Activated CD8-positive, alpha-beta memory T cell treated with anti-CD3 and anti-CD28 coated beads, Interleukin-2, amount 10 ng/mL, durations not matched to agents 7 days and 5 days (primary cell): Measurements from ENCODE around the gene EHMT2. TPM values are rescaled to one million over a fixed set of nuclear protein-coding genes. Genes with fewer than 3 reads are reported as not detected.
A peak's percentile ranks its signal among the peaks of the same experiment; 100 is the strongest.

Source experiments
- ATAC-seq: fragments of 150-1000 bp; cut with Tn5 transposase; one replicate; pipeline ENCODE4 v1.10.0; 2021; ENCODE audit warnings: moderate library complexity
- CTCF ChIA-PET: fragments of 350-600 bp; sonication (Branson Sonifier 250); formaldehyde crosslinking; loops from one replicate; lab custom pipeline; 2021; ENCODE audit warnings: antibody characterized with exemption; lab: Charles Lee
- DNase-seq: peaks from one replicate; pipeline ENCODE4 v3.0.0-alpha.2; 2020
- H3K27ac Mint-ChIP-seq: one replicate; pipeline ENCODE4 v1.8.0; 2021; ENCODE audit warnings: mild to moderate bottlenecking, mixed read lengths
- H3K27me3 Mint-ChIP-seq: one replicate; pipeline ENCODE4 v1.8.0; 2021; ENCODE audit warnings: mixed read lengths
- H3K36me3 Mint-ChIP-seq: one replicate; pipeline ENCODE4 v1.8.0; 2021; ENCODE audit warnings: mild to moderate bottlenecking, mixed read lengths
- H3K4me1 Mint-ChIP-seq: one replicate; pipeline ENCODE4 v1.8.0; 2021; ENCODE audit warnings: mixed read lengths
- H3K4me3 Mint-ChIP-seq: one replicate; pipeline ENCODE4 v1.8.0; 2021; ENCODE audit warnings: mild to moderate bottlenecking, moderate library complexity, mixed read lengths
- H3K9me3 Mint-ChIP-seq: one replicate; pipeline ENCODE4 v1.8.0; 2022; ENCODE audit warnings: low read depth, mixed read lengths
- total RNA-seq, 2 experiments: library from RNA; stranded (reverse); gene quantifications; one replicate each; pipeline ENCODE4 v1.2.3, GENCODE V29; 2021

Gene EHMT2
- total RNA-seq, 2 experiments from 2014 or later: 78.7 to 79.0 TPM

DNA sequence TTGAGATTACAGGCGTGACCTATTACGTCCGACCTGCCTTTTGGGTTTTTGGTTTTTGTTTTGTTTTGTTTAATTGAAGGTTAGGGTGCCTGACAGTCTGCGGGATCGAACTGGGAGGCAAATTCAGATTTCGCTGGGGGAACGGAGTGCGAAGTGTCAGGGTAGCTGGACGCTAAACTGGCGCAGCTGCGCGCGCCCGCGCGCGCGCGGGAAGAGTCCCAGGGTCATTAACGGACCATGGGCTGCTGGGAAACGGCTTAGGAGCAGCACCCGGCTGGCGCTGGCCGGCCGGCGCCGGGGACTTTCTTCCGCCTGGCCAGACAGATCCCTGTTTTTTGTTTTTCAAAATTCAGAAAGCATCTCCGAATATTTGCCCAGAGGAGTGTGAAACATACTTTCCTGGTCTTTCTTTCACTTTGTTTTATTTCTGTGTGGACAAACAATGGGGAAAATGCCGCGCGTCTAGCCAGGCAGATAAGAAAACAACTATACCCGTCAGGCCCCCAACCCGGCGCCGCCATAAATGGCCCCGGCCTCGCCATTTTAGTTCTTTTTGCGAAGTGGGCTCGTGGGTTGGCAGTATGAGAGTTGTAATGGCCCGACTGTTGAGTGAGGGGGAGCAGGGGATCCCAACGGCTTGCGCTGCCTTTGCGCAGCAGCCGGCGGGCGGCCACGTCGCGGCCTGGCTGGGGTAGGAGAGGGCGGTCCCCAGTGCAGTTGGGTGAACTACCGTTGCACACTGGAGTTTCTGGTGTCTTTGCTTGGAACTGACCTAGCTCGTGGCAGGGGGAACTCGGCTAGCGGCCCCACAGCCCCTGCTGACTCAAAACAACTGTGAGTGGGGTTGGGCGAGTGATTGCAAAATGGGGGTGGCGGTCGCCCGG is 62.9 kb downstream of the EHMT2 start:
- Mint-ChIP-seq H3K9me3 (no peaks in the 10 kb centered on the region), H3K4me1 (peaks cover 54% of the 10 kb centered on the region), H3K36me3 (peaks cover 56% of the 10 kb centered on the region), H3K27me3 (no peaks in the 10 kb centered on the region), H3K27ac (peak overlapping the region; percentile 98), H3K4me3 (peak overlapping the region; percentile 99)
- CTCF ChIA-PET: interaction anchor here (0.7 to 1.3 kb wide), 3 partner anchors 43 to 461 kb away, joined by 3 read pairs; no protein-coding TSS in a partner anchor
- DNase-seq (peak; percentile 83), ATAC-seq (peak; percentile 55)

DNA sequence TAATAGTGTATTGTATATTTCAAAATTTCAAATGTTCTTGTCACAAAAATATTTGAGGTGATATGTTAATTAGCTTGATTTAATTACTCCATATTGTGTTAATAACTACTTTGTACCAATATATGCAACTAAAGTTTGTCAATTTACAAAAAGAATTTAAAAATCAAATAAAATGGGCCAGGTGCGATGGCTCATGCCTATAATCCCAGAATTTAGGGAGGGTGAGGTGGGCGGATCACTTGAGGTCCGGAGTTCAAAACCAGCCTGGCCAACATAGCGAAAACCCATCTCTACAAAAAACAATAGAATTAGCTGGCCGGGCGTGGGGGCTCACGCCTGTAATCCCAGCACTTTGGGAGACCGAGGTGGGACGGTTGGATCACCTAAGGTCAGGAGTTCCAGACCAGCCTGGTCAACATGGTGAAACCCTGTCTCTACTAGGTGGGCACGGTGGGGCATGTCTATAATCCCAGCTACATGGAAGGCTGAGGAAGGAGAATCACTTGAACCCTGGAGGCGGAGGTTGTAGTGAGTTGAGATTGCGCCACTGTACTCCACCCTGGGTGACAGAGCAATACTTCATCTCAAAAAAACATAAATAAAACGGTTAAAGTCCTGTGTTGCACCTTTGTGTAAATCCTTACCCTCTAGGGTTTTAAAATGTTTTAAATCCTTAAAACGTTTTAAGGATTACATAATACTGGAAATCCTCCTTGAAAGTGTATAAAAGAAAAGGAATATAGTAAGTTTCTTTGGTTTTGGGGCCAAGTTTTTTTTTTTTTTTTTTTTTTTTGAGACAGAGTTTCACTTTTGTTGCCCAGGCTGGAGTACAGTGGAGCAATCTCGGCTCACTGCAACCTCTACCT is 65.9 kb downstream of the EHMT2 start:
- H3K4me3 Mint-ChIP-seq: peak overlapping the region; percentile 96
- CTCF ChIA-PET: interaction anchor here (0.6 to 4.5 kb wide), 21 partner anchors 13 to 1173 kb away, joined by 3 to 51 read pairs (median 6); partner anchors contain the start of genes BAG6, DDAH2, GPANK1 and HSPA1A

DNA sequence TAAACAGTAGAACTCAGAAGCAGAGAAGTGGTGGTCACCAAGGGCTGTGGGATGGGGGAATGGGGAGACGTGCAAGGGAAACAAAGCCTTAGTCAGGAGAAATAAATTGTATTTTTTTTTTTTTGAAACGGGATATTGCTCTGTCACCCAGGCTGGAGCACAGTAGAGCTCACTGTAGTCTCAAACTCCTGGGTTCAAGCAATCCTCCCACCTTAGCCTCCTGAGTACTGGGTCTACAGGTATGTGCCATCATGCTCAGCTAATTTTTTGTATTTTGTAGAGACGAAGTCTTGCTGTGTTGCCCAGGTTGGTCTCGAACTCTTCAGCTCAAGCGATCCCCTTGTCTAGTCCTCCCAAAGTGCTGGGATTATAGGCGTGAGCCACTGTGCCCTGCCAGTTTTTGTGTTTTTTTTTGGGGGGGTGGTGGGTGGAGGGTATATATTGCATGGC is 66.6 kb downstream of the EHMT2 start:
- Mint-ChIP-seq H3K4me1 (peaks cover 32% of the 10 kb centered on the region), H3K27ac (peak overlapping the region; percentile 83), H3K36me3 (peaks cover 20% of the 10 kb centered on the region), H3K27me3 (no peaks in the 10 kb centered on the region), H3K9me3 (no peaks in the 10 kb centered on the region), H3K4me3 (peak overlapping the region; percentile 96)
- DNase-seq (no peak), ATAC-seq (no peak)
- CTCF ChIA-PET: interaction anchor here (0.6 to 4.5 kb wide), 23 partner anchors 13 to 243 kb away, joined by 3 to 51 read pairs (median 6); partner anchors contain the start of genes ABHD16A, BAG6, DDAH2 and GPANK1

More for the DNA sequence above, 65.9 kb downstream of the EHMT2 start:
- H3K27ac Mint-ChIP-seq: peak overlapping the region; percentile 83
- no peak for DNase-seq
- H3K4me1 Mint-ChIP-seq: peaks cover 30% of the 10 kb centered on the region
- H3K27me3 Mint-ChIP-seq: no peaks in the 10 kb centered on the region
- no peaks in the 10 kb centered on the region for H3K9me3 Mint-ChIP-seq
- peaks cover 27% of the 10 kb centered on the region for H3K36me3 Mint-ChIP-seq
- ATAC-seq: no peak

Other genes with a start within 250 kb of the EHMT2 start
- gene BAG6, start 245.0 kb downstream of the EHMT2 start, total RNA-seq: 100 to 1,000 TPM; 243 to 245 TPM
- 1 to 10 TPM; 1.9 to 3.7 TPM for gene APOM, start 241.8 kb downstream of the EHMT2 start, total RNA-seq
- gene C6orf47, start 236.9 kb downstream of the EHMT2 start, total RNA-seq: 10 to 100 TPM; 24.7 to 27.2 TPM
- gene GPANK1, start 232.7 kb downstream of the EHMT2 start, total RNA-seq: 10 to 100 TPM; 34.9 to 41.6 TPM
- 100 to 1,000 TPM; 206 to 236 TPM for gene CSNK2B, start 231.6 kb downstream of the EHMT2 start, total RNA-seq
- gene LY6G5B, start 227.7 kb downstream of the EHMT2 start, total RNA-seq: 10 to 100 TPM; 16.1 to 25.0 TPM
- 1 to 10 TPM; 2.6 to 3.8 TPM for gene LY6G5C, start 216.6 kb downstream of the EHMT2 start, total RNA-seq
- gene ABHD16A, start 194.4 kb downstream of the EHMT2 start, total RNA-seq: 10 to 100 TPM; 49.0 to 56.7 TPM
- gene LY6G6F, start 190.8 kb downstream of the EHMT2 start, total RNA-seq: not detected
- not detected for gene LY6G6D, start 182.3 kb downstream of the EHMT2 start, total RNA-seq
- gene LY6G6C, start 176.0 kb downstream of the EHMT2 start, total RNA-seq: not detected
- gene MPIG6B, start 174.3 kb downstream of the EHMT2 start, total RNA-seq: under 1 TPM; 0.20 to 0.33 TPM
- 10 to 100 TPM; 13.6 to 23.4 TPM for gene DDAH2, start 168.4 kb downstream of the EHMT2 start, total RNA-seq
- 100 to 1,000 TPM; 544 to 561 TPM for gene CLIC1, start 161.2 kb downstream of the EHMT2 start, total RNA-seq
- 100 to 1,000 TPM in 1 of 2 experiments, 10 to 100 TPM in 1; 75.6 to 109 TPM for gene MSH5, start 157.7 kb downstream of the EHMT2 start, total RNA-seq
- 10 to 100 TPM; 12.8 to 19.2 TPM for gene SAPCD1, start 135.0 kb downstream of the EHMT2 start, total RNA-seq
- gene VWA7, start 120.4 kb downstream of the EHMT2 start, total RNA-seq: 1 to 10 TPM; 5.7 to 6.4 TPM
- 100 to 1,000 TPM; 107 to 140 TPM for gene VARS1, start 101.9 kb downstream of the EHMT2 start, total RNA-seq
- 100 to 1,000 TPM; 124 to 129 TPM for gene LSM2, start 90.7 kb downstream of the EHMT2 start, total RNA-seq
- 1 to 10 TPM; 2.9 to 3.1 TPM for gene HSPA1L, start 82.4 kb downstream of the EHMT2 start, total RNA-seq
- 100 to 1,000 TPM; 124 to 137 TPM for gene HSPA1A, start 82.2 kb downstream of the EHMT2 start, total RNA-seq
- 10 to 100 TPM; 64.6 to 71.6 TPM for gene HSPA1B, start 70.0 kb downstream of the EHMT2 start, total RNA-seq
- gene NEU1, start 34.9 kb downstream of the EHMT2 start, total RNA-seq: 10 to 100 TPM; 13.0 to 21.5 TPM
- gene SLC44A4, start 18.7 kb downstream of the EHMT2 start, total RNA-seq: not detected
- gene ZBTB12, start 4.4 kb upstream of the EHMT2 start, total RNA-seq: 1 to 10 TPM; 1.5 to 3.3 TPM
- under 1 TPM; 0.61 to 0.80 TPM for gene C2, start 30.0 kb upstream of the EHMT2 start, total RNA-seq
- gene CFB, start 48.4 kb upstream of the EHMT2 start, total RNA-seq: under 1 TPM in 1 of 2 experiments, not detected in 1; 0.12 TPM
- 10 to 100 TPM; 75.7 to 79.7 TPM for gene NELFE, start 61.3 kb upstream of the EHMT2 start, total RNA-seq
- 10 to 100 TPM; 88.2 to 93.2 TPM for gene SKIC2, start 61.5 kb upstream of the EHMT2 start, total RNA-seq
- gene DXO, start 74.4 kb upstream of the EHMT2 start, total RNA-seq: 10 to 100 TPM; 17.4 to 18.7 TPM
- gene C4A, start 84.4 kb upstream of the EHMT2 start, total RNA-seq: 1 to 10 TPM; 2.3 to 3.4 TPM
- gene C4B, start 117.1 kb upstream of the EHMT2 start, total RNA-seq: 1 to 10 TPM; 3.5 to 5.5 TPM
- gene CYP21A2, start 140.7 kb upstream of the EHMT2 start, total RNA-seq: under 1 TPM in 1 of 2 experiments, not detected in 1; 0.15 TPM
- gene TNXB, start 211.6 kb upstream of the EHMT2 start, total RNA-seq: 1 to 10 TPM; 3.1 to 5.5 TPM
- 100 to 1,000 TPM; 119 to 135 TPM for gene ATF6B, start 230.5 kb upstream of the EHMT2 start, total RNA-seq
- gene FKBPL, start 232.6 kb upstream of the EHMT2 start, total RNA-seq: 1 to 10 TPM; 7.4 to 7.9 TPM